Kidney (tissue), 14 donors: ENCODE data around the gene APEX1. TPM values are rescaled to one million over a fixed set of nuclear protein-coding genes. Genes with fewer than 3 reads are reported as not detected.

Source experiments
- DNase-seq, 5 donors: peaks; one replicate each; pipeline ENCODE4 v3.0.0-alpha.2; 2013 to 2020
- FAIRE-seq: peaks from 2 replicates; lab custom pipeline; 2012; peaks lifted over from hg19 to GRCh38; lab: Jason Lieb, UNC
- H3K27ac ChIP-seq, 2 donors: one replicate each; pipeline ENCODE4 v1.7.0; 2013; ENCODE audit warnings: low read depth in 2 of 2, low read length in 2 of 2, inconsistent platforms in 1 of 2
- H3K27me3 ChIP-seq: one replicate; pipeline ENCODE4 v1.7.1; 2013; ENCODE audit warnings: low read length, inconsistent platforms; ENCODE audit not compliant: control insufficient read depth, insufficient read depth
- H3K36me3 ChIP-seq, 3 donors: one replicate each; pipeline versions ENCODE4 v1.7.0 to v1.7.1; 2013; ENCODE audit warnings: low read length in 3 of 3, control low read depth in 1 of 3, inconsistent platforms in 1 of 3; ENCODE audit not compliant: insufficient read depth in 3 of 3, control insufficient read depth in 2 of 3
- H3K4me1 ChIP-seq, 3 donors: one replicate each; pipeline versions ENCODE4 v1.7.0 to v1.7.1; 2013; ENCODE audit warnings: low read length in 3 of 3, inconsistent platforms in 1 of 3, low read depth in 1 of 3; ENCODE audit not compliant: control insufficient read depth in 2 of 3, insufficient read depth in 2 of 3
- H3K4me3 ChIP-seq, 3 donors: one replicate each; pipeline versions ENCODE4 v1.7.0 to v1.8.1; 2013; ENCODE audit warnings: low read length in 3 of 3, control low read depth in 1 of 3, inconsistent platforms in 1 of 3
- H3K9ac ChIP-seq, 3 donors: one replicate each; pipeline versions ENCODE4 v1.7.0 to v1.7.1; 2013; ENCODE audit warnings: low read length in 3 of 3, control low read depth in 1 of 3, inconsistent platforms in 1 of 3
- H3K9me3 ChIP-seq, 3 donors: one replicate each; pipeline versions ENCODE4 v1.7.0 to v1.7.1; 2013; ENCODE audit warnings: low read length in 3 of 3, control low read depth in 1 of 3, inconsistent platforms in 1 of 3; ENCODE audit not compliant: control insufficient read depth in 2 of 3, insufficient read depth in 1 of 3
- CTCF ChIP-seq: IDR thresholded peaks from 3 replicates; pipeline ENCODE4 v1.5.1; 2012; ENCODE audit warnings: mild to moderate bottlenecking, moderate library complexity, borderline replicate concordance; ENCODE audit not compliant: insufficient read depth; ENCODE audit errors: extremely low read depth
- intact Hi-C: fragments of 100-400 bp; cut with DNase I; formaldehyde crosslinking; loops from one replicate; pipeline ENCODE4 v1.11.1; 2022
- polyA plus RNA-seq: library from polyadenylated mRNA; stranded (reverse); fragments of 350-450 nt; fragmentation: Illumina TruSeq; extraction: RNeasy Lipid Tissue Mini Kit (QIAGEN cat#74804); gene quantifications from one replicate; pipeline ENCODE4 v1.2.3, GENCODE V29; 2014; ENCODE audit warnings: low read depth, low replicate concordance; ENCODE audit not compliant: insufficient read depth
- total RNA-seq: library from RNA; stranded (reverse); fragmentation: NEBNext Ultra II Directional; extraction: Animal tissue kit (Norgen Biotek cat#: 25700); gene quantifications from one replicate; pipeline ENCODE4 v1.2.1, GENCODE V29; 2021
- donor health status: control.
- donor health status: control.
- donor health status: control.
- donor health status: control.
- donor health status: control.
- donor health status: DM: yes; HTN: yes; CAD: no.
- donor health status: Normal renal cell carcinoma (clear cell type).

The APEX1 gene
- total and polyA plus RNA-seq, 2 donors from 2014 or later = 109 to 119 TPM

GRCh38 chr14:20477211-20477876 is 22.3 kb downstream of the APEX1 start:
- Histone ChIP-seq H3K27me3 (no peaks in the 10 kb centered on the region), H3K9ac (no peak overlapping the region), H3K27ac (peak overlapping the region; percentile 1 to 45), H3K36me3 (peaks cover 0 to 45% (median 37%) of the 10 kb centered on the region in 3 donors), H3K9me3 (no peaks in the 10 kb centered on the region), H3K4me3 (no peak overlapping the region), H3K4me1 (peaks cover 0 to 11% (median 7%) of the 10 kb centered on the region in 3 donors)
- intact Hi-C loops = no loop called here
- no peak for FAIRE-seq
- no peak for DNase-seq
- TF ChIP-seq CTCF = no peak

GRCh38 chr14:20478894-20479293 is 23.9 kb downstream of the APEX1 start:
- H3K9ac ChIP-seq = no peak overlapping the region
- H3K27me3 ChIP-seq = no peaks in the 10 kb centered on the region
- H3K4me3 ChIP-seq = no peak overlapping the region
- H3K4me1 ChIP-seq = peaks cover 0 to 6% (median 3%) of the 10 kb centered on the region in 3 donors
- peaks cover 0 to 38% (median 35%) of the 10 kb centered on the region in 3 donors for H3K36me3 ChIP-seq
- no peak overlapping the region for H3K27ac ChIP-seq
- no peak for TF ChIP-seq CTCF
- intact Hi-C loops = no loop called here
- FAIRE-seq = no peak
- no peaks in the 10 kb centered on the region for H3K9me3 ChIP-seq
- DNase-seq = no peak

GRCh38 chr14:20482382-20482781 is 27.4 kb downstream of the APEX1 start:
- Histone ChIP-seq H3K9ac (no peak overlapping the region), H3K27me3 (no peaks in the 10 kb centered on the region), H3K9me3 (no peaks in the 10 kb centered on the region), H3K4me1 (peaks cover 0 to 3% (median 0%) of the 10 kb centered on the region in 3 donors), H3K36me3 (peaks cover 0 to 9% (median 6%) of the 10 kb centered on the region in 3 donors), H3K4me3 (no peak overlapping the region), H3K27ac (no peak overlapping the region)
- no peak for FAIRE-seq
- intact Hi-C loops = no loop called here
- DNase-seq = no peak
- no peak for TF ChIP-seq CTCF
